ENCODE measurements around the gene PCDH9. TPM values are rescaled to one million over a fixed set of nuclear protein-coding genes. Genes with fewer than 3 reads are reported as not detected.
"Not testable (repeated sequence)": the region's sequence is repeated elsewhere in the genome, so short reads cannot be mapped to it uniquely, and the experiment has no call there.

PCDH9 gene
- total RNA-seq, 1 donor from 2014 or later = 9.8 TPM

DNA sequence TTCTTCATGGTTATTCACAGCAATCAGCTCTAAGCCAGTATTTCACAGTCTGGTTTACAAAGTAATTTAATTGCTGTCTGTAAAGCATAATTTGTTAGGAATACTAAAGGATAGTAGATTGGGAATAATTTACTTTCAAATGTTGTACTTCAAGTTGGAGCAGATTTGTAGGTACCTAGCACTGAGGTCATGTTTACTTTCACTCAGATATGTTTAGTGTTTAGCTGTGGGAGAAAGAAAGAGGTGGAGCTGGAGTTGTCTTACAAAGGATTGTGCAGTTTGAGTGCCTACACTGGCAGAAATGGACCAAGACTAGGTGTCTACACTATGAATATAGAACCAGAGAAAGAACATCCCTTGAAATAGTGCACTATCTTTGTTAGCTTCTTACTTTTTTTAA is 464.6 kb downstream of the PCDH9 start:
- Mint-ChIP-seq H3K27me3 (ENCODE audit: low read depth) (no peaks in the 10 kb centered on the region), H3K27ac (ENCODE audit: unreplicated experiment) (no peak overlapping the region), H3K4me3 (ENCODE audit: unreplicated experiment) (no peak overlapping the region), H3K4me1 (ENCODE audit: low read depth) (no peaks in the 10 kb centered on the region), H3K36me3 (ENCODE audit: low read depth) (peaks cover 6% of the 10 kb centered on the region), H3K9me3 (ENCODE audit: low read depth) (peaks cover 12% of the 10 kb centered on the region)
- TF ChIP-seq, protein P1, sequence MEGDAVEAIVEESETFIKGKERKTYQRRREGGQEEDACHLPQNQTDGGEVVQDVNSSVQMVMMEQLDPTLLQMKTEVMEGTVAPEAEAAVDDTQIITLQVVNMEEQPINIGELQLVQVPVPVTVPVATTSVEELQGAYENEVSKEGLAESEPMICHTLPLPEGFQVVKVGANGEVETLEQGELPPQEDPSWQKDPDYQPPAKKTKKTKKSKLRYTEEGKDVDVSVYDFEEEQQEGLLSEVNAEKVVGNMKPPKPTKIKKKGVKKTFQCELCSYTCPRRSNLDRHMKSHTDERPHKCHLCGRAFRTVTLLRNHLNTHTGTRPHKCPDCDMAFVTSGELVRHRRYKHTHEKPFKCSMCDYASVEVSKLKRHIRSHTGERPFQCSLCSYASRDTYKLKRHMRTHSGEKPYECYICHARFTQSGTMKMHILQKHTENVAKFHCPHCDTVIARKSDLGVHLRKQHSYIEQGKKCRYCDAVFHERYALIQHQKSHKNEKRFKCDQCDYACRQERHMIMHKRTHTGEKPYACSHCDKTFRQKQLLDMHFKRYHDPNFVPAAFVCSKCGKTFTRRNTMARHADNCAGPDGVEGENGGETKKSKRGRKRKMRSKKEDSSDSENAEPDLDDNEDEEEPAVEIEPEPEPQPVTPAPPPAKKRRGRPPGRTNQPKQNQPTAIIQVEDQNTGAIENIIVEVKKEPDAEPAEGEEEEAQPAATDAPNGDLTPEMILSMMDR (IDR thresholded peaks at IDR 0.05) = no peak
- DNase-seq (ENCODE audit: low spot score) = no peak

- not testable (repeated sequence) for H3K4me3 Mint-ChIP-seq (ENCODE audit: unreplicated experiment); H3K27ac Mint-ChIP-seq (ENCODE audit: unreplicated experiment)
These were observed 469.5 kb downstream of the PCDH9 start for GRCh38 chr13:66760678-66761077.

DNA sequence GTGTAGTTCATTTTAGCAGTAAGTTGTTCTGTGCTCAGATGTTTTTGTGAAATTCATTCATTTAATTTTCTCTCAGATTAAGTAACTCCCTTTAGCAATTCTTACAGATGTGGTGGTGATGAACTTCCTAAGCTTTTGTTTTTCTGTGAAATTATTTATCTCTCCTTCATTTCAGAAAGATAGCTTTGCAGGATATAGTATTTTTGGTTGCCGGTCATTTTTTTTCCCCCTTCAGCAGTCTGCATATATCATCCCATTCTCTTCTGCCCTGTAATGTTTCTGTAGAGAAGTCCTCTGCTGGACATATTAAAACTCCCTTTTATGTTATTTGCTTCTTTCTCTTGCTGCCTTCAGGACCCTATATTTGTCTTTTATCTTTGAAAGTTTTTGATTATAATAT is 470.2 kb downstream of the PCDH9 start:
- TF ChIP-seq, protein P1 (IDR thresholded peaks at IDR 0.05) = no peak
- Mint-ChIP-seq H3K4me1 (ENCODE audit: low read depth) (no peaks in the 10 kb centered on the region), H3K27ac (ENCODE audit: unreplicated experiment) (no peak overlapping the region), H3K27me3 (ENCODE audit: low read depth) (no peaks in the 10 kb centered on the region), H3K4me3 (ENCODE audit: unreplicated experiment) (no peak overlapping the region), H3K9me3 (ENCODE audit: low read depth) (peaks cover 25% of the 10 kb centered on the region), H3K36me3 (ENCODE audit: low read depth) (peaks cover 5% of the 10 kb centered on the region)
- no peak for DNase-seq (ENCODE audit: low spot score)

More at GRCh38 chr13:66760678-66761077, 469.5 kb downstream of the PCDH9 start:
- peaks cover 25% of the 10 kb centered on the region for H3K9me3 Mint-ChIP-seq (ENCODE audit: low read depth)
- not testable (repeated sequence) for DNase-seq (ENCODE audit: low spot score); H3K4me1 Mint-ChIP-seq (ENCODE audit: low read depth); H3K36me3 Mint-ChIP-seq (ENCODE audit: low read depth); H3K27me3 Mint-ChIP-seq (ENCODE audit: low read depth)

DNA sequence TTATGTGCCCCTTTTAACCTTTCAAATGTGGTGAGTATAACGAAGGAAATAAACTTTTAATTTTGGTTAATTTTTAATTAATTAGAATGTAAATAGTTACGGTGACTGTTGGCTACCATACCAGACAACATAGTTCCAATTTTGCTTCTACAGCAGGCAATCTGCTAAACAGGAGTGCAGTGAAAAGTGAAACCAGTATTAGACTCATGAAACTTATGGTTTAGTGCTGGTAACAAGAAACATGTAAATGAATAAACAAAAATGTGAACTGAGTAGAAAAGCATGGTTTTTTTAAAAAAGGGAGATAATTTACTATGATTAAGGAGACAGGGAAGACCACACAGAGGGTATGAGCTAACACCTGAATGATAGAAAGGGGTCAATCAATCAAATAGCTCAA is 478.4 kb downstream of the PCDH9 start:
- H3K9me3 Mint-ChIP-seq (ENCODE audit: low read depth) = peaks cover 5% of the 10 kb centered on the region
- no peaks in the 10 kb centered on the region for H3K36me3 Mint-ChIP-seq (ENCODE audit: low read depth)
- H3K27me3 Mint-ChIP-seq (ENCODE audit: low read depth) = no peaks in the 10 kb centered on the region
- no peak for DNase-seq (ENCODE audit: low spot score)
- TF ChIP-seq, protein P1 (IDR thresholded peaks at IDR 0.05) = no peak
- H3K4me3 Mint-ChIP-seq (ENCODE audit: unreplicated experiment) = no peak overlapping the region
- no peaks in the 10 kb centered on the region for H3K4me1 Mint-ChIP-seq (ENCODE audit: low read depth)
- no peak overlapping the region for H3K27ac Mint-ChIP-seq (ENCODE audit: unreplicated experiment)

DNA sequence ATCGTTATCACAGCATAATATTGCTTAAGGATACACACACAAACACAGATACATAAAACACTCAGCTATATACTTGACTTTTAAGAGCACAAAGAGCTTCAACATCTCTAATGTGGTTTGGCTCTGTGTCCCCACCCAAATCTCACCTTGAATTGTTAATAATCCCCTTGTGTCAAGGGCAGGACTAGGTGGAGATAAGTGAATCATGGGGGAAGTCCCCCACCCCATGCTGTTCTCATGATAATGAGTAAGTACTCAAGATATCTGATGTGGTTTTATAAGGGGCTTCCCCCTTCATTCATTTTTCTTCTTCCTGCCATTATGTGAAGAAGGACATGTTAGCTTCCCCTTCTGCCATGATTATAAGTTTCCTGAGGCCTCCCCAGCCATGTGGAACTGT is 481.4 kb downstream of the PCDH9 start:
- no peaks in the 10 kb centered on the region for H3K27me3 Mint-ChIP-seq (ENCODE audit: low read depth)
- peaks cover 5% of the 10 kb centered on the region for H3K9me3 Mint-ChIP-seq (ENCODE audit: low read depth)
- no peak overlapping the region for H3K4me3 Mint-ChIP-seq (ENCODE audit: unreplicated experiment)
- H3K4me1 Mint-ChIP-seq (ENCODE audit: low read depth) = no peaks in the 10 kb centered on the region
- H3K36me3 Mint-ChIP-seq (ENCODE audit: low read depth) = no peaks in the 10 kb centered on the region
- TF ChIP-seq, protein P1 (IDR thresholded peaks at IDR 0.05) = no peak
- H3K27ac Mint-ChIP-seq (ENCODE audit: unreplicated experiment) = no peak overlapping the region
- DNase-seq (ENCODE audit: low spot score) = no peak

DNA sequence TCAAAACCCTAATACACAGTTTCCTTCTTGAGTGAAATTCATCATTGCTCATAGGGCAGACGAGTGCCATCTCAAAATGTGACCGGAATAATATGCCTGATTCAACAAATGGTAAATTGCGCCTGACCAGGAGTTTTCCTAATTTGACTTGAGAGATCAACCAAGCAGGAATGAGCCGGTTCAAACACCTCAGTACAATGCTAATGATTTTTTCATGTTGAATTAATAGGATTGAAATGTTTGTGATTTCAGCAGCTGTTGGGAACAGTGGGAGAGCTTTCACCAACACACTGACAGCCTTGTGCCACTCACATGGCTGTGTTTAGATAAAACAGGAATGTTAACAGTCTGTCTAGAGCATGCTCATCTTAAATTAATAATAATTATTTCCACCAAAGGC is 484.8 kb downstream of the PCDH9 start:
- DNase-seq (ENCODE audit: low spot score) = no peak
- no peaks in the 10 kb centered on the region for H3K4me1 Mint-ChIP-seq (ENCODE audit: low read depth)

More for the DNA sequence above, 484.8 kb downstream of the PCDH9 start:
- no peaks in the 10 kb centered on the region for H3K27me3 Mint-ChIP-seq (ENCODE audit: low read depth)
- no peak overlapping the region for H3K27ac Mint-ChIP-seq (ENCODE audit: unreplicated experiment)
- H3K36me3 Mint-ChIP-seq (ENCODE audit: low read depth) = no peaks in the 10 kb centered on the region
- TF ChIP-seq, protein P1 (IDR thresholded peaks at IDR 0.05) = no peak
- H3K4me3 Mint-ChIP-seq (ENCODE audit: unreplicated experiment) = no peak overlapping the region
- peaks cover 5% of the 10 kb centered on the region for H3K9me3 Mint-ChIP-seq (ENCODE audit: low read depth)
